ENCODE measurements around the gene F2RL1. TPM values are rescaled to one million over a fixed set of nuclear protein-coding genes. Genes with fewer than 3 reads are reported as not detected.

The F2RL1 gene
- total and polyA plus RNA-seq, 2 of the 13 experiments (the other 11 are each of a cell fraction or from before 2014, with no cell fraction given) = 9.9 to 23.0 TPM

- H3K27ac ChIP-seq (ENCODE audit: extremely low read length, insufficient read depth, low read length) = no peak overlapping the region
- no peak for ATAC-seq
- 0 out of 5 replicates have a peak, but pooled peaks cover 1 to 6% of the 10 kb centered on the region in 2 experiments for H3K36me3 ChIP-seq (replicated peaks in 1 of 2; ENCODE audit: control insufficient read depth in 1 of 2, insufficient read depth in 2 of 2, low read length in 2 of 2)
- H4K20me1 ChIP-seq (ENCODE audit: insufficient read depth, low read length) = no peaks in the 10 kb centered on the region
- H2AFZ ChIP-seq (ENCODE audit: low read length) = no peak overlapping the region
- no peaks in the 10 kb centered on the region for H3K4me1 ChIP-seq (ENCODE audit: insufficient read depth, low read length)
- no peaks in the 10 kb centered on the region for H3K27me3 ChIP-seq (ENCODE audit: control insufficient read depth in 1 of 2, insufficient read depth in 2 of 2, low read length in 2 of 2)
- intact Hi-C loops (cut with micrococcal nuclease; ENCODE audit: unreplicated experiment) (no loop called here), in situ Hi-C loops (cut with HindIII; ENCODE audit: extremely low pct_ligation_motif_present, low pct_unique_long_range_greater_than_20kb) (no loop called here)
- DNase-seq (ENCODE audit: low spot score) = no peak
- no peak overlapping the region for H3K9ac ChIP-seq (ENCODE audit: insufficient read depth, low read depth, low read length)
- no TSS peak for BruUV-seq (replicated peaks)
- TF ChIP-seq TFDP2 (CRISPR knock-in tag; IDR thresholded peaks at IDR 0.05) (no peak), ZNF550 (CRISPR knock-in tag; IDR thresholded peaks at IDR 0.05; ENCODE audit: borderline replicate concordance) (no peak), ZFP82 (CRISPR knock-in tag; IDR thresholded peaks at IDR 0.05; ENCODE audit: borderline replicate concordance) (no peak)
- 80% methylated on average over 2 of the region's 2 CpGs for WGBS (ENCODE audit: low lambda C conversion rate)
- no peak for FAIRE-seq
- H3K9me3 ChIP-seq (ENCODE audit: low read length) = no peaks in the 10 kb centered on the region
- ChIA-PET CTCF (ENCODE audit: low intra/inter-chr PET ratio, low total read pairs) (no interaction called here), POLR2A (no interaction called here)
- H3K4me3 ChIP-seq (replicated peaks in 1 of 3; ENCODE audit: insufficient read depth in 1 of 3, low read depth in 2 of 3, low read length in 3 of 3) = no peak overlapping the region
- H3K4me2 ChIP-seq (ENCODE audit: low read depth, low read length) = no peak overlapping the region
- no peaks in the 10 kb centered on the region for H3K79me2 ChIP-seq (ENCODE audit: insufficient read depth, low read length)
Observed at GRCh38 chr5:76831110-76831452, 12.3 kb downstream of the F2RL1 start.

- H3K36me3 ChIP-seq (replicated peaks in 1 of 2; ENCODE audit: control insufficient read depth in 1 of 2, insufficient read depth in 2 of 2, low read length in 2 of 2) = 0 out of 5 replicates have a peak, but pooled peaks cover 1 to 6% of the 10 kb centered on the region in 2 experiments
- intact Hi-C loops (cut with micrococcal nuclease; ENCODE audit: unreplicated experiment) = no loop called here
- 81% methylated on average over 2 of the region's 2 CpGs for WGBS (ENCODE audit: low lambda C conversion rate)
- DNase-seq (ENCODE audit: low spot score) (no peak), ATAC-seq (no peak), FAIRE-seq (no peak)
- no peak overlapping the region for H3K9ac ChIP-seq (ENCODE audit: insufficient read depth, low read depth, low read length)
- no peaks in the 10 kb centered on the region for H3K27me3 ChIP-seq (ENCODE audit: control insufficient read depth in 1 of 2, insufficient read depth in 2 of 2, low read length in 2 of 2)
- no peaks in the 10 kb centered on the region for H4K20me1 ChIP-seq (ENCODE audit: insufficient read depth, low read length)
- POLR2A ChIA-PET = no interaction called here
- H2AFZ ChIP-seq (ENCODE audit: low read length) = no peak overlapping the region
- no peaks in the 10 kb centered on the region for H3K79me2 ChIP-seq (ENCODE audit: insufficient read depth, low read length)
- in situ Hi-C loops (cut with HindIII; ENCODE audit: extremely low pct_ligation_motif_present, low pct_unique_long_range_greater_than_20kb) = no loop called here
- H3K27ac ChIP-seq (ENCODE audit: extremely low read length, insufficient read depth, low read length) = no peak overlapping the region
- CTCF ChIA-PET (ENCODE audit: low intra/inter-chr PET ratio, low total read pairs) = no interaction called here
- TF ChIP-seq NFATC3 (CRISPR knock-in tag; IDR thresholded peaks at IDR 0.05) (no peak), MIER2 (CRISPR knock-in tag; IDR thresholded peaks at IDR 0.05) (no peak), ZNF670 (CRISPR knock-in tag; IDR thresholded peaks at IDR 0.05; ENCODE audit: borderline replicate concordance) (no peak), MTA1 (CRISPR knock-in tag; IDR thresholded peaks at IDR 0.05; ENCODE audit: borderline replicate concordance) (no peak), PITX1 (CRISPR knock-in tag; IDR thresholded peaks at IDR 0.05) (no peak), CCAR2 (optimal IDR thresholded peaks at IDR 0.05; ENCODE audit: low read depth, low read length) (no peak), ZNF430 (CRISPR knock-in tag; IDR thresholded peaks at IDR 0.05) (no peak)
- H3K4me2 ChIP-seq (ENCODE audit: low read depth, low read length) = no peak overlapping the region
- H3K4me3 ChIP-seq (replicated peaks in 1 of 3; ENCODE audit: insufficient read depth in 1 of 3, low read depth in 2 of 3, low read length in 3 of 3) = no peak overlapping the region
- BruUV-seq (replicated peaks) = no TSS peak
- H3K4me1 ChIP-seq (ENCODE audit: insufficient read depth, low read length) = no peaks in the 10 kb centered on the region
- no peaks in the 10 kb centered on the region for H3K9me3 ChIP-seq (ENCODE audit: low read length)
Observed at GRCh38 chr5:76836181-76836580, 17.4 kb downstream of the F2RL1 start.

All from HepG2 (cell line).